Esophagus muscularis mucosa (tissue), 4 donors: ENCODE results near the gene ATP10D. TPM values are rescaled to one million over a fixed set of nuclear protein-coding genes. Genes with fewer than 3 reads are reported as not detected.

Experiments
- DNase-seq: peaks from one replicate; pipeline ENCODE4 v3.0.0-alpha.2; 2017; ENCODE audit errors: extremely low spot score
- H3K27ac ChIP-seq, 4 donors: fragments of 200-600 bp; sonication (generic); replicated peaks in 1 of 4; 1 replicate in 3 of 4; 2 replicates in 1 of 4; pipeline ENCODE4 v1.5.1; 2016 to 2019; ENCODE audit warnings: mild to moderate bottlenecking in 1 of 4
- H3K27me3 ChIP-seq, 4 donors: fragments of 200-600 bp; sonication (generic); one replicate each; pipeline versions ENCODE4 v1.5.1 to v1.6.0; 2016 to 2019
- H3K36me3 ChIP-seq, 4 donors: fragments of 200-600 bp; sonication (generic); one replicate each; pipeline ENCODE4 v1.5.1; 2016 to 2019
- H3K4me1 ChIP-seq, 4 donors: fragments of 200-600 bp; sonication (generic); one replicate each; pipeline ENCODE4 v1.5.1; 2016 to 2019
- H3K4me3 ChIP-seq, 4 donors: fragments of 200-600 bp; sonication (generic); 1 replicate in 2 of 4; 2 replicates in 2 of 4; pipeline ENCODE4 v1.5.1; 2016 to 2019; ENCODE audit warnings: mild to moderate bottlenecking in 4 of 4, moderate library complexity in 1 of 4
- H3K9me3 ChIP-seq, 4 donors: fragments of 200-600 bp; sonication (generic); 1 replicate in 3 of 4; 2 replicates in 1 of 4; pipeline ENCODE4 v1.5.1; 2016 to 2019
- EP300 ChIP-seq: sonication (generic); formaldehyde crosslinking; IDR thresholded peaks from one replicate; pipeline ENCODE4 v1.6.1; 2017; ENCODE audit warnings: antibody characterized with exemption
- POLR2A ChIP-seq: fragments of 450-650 bp; IDR thresholded peaks from one replicate; pipeline ENCODE4 v1.6.1; 2017; ENCODE audit warnings: antibody characterized with exemption, moderate library complexity, mild to moderate bottlenecking, low read depth
- POLR2AphosphoS5 ChIP-seq, 2 donors: sonication (generic); formaldehyde crosslinking; IDR thresholded peaks; one replicate each; pipeline ENCODE4 v1.6.1; 2017; ENCODE audit warnings: antibody characterized with exemption in 2 of 2
- WGBS: methylation state at CpG from one replicate; pipeline ENCODE4 v1.1.5; 2018; 5-methylcytosine and 5-hydroxymethylcytosine counted together
- intact Hi-C: fragments of 100-400 bp; cut with DNase I; formaldehyde crosslinking; loops from one replicate; pipeline ENCODE4 v1.15.1; 2023
- total RNA-seq, 4 donors: library from RNA; depleted of rRNA; stranded (reverse); fragments of >200 nt; gene quantifications; one replicate each; pipeline versions ENCODE4 v1.1.0 to v1.2.1, GENCODE V29; 2016
- TF ChIP-seq, protein P1 (sequence below), 3 experiments: fragments of 200-600 bp in 2 of 3; fragments of 450-650 bp in 1 of 3; sonication (generic) in 2 of 3; IDR thresholded peaks; one replicate each; pipeline ENCODE4 v1.5.1; 2017 to 2019; ENCODE audit warnings: antibody characterized with exemption in 3 of 3, mild to moderate bottlenecking in 2 of 3, moderate library complexity in 1 of 3

ATP10D gene
- total RNA-seq, 4 donors from 2014 or later = 16.8 to 24.4 (median 19.8) TPM

DNA sequence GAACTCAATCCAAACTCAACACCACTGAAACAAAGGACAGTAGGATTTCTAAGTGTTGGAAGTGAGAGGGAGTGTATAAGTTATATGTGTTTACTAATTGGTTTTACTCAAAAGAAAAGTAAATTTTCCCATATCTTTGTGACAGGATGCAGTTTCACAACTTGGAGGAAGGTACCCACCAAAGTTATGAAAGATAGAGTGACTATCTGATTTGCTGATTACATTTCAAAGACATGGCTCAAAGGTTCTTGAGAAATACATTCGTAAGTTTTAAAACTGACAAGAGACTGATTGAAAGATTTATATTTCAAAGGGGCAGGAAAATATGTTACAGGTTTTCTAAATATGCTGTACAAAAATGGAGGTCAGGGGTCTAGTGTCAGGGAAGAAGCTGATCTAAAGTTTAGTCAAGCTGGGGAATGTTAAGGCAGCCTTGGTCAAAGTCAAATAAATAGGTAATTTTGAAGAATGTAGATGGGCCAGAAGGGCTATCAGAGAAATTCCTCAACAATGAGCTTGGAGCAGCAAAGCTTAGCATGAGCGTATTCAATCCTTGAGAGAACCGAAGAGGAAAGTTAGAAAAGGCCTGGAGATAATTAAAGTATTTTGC, 11.8 kb upstream of the ATP10D start:
- Histone ChIP-seq H3K4me1 (no peaks in the 10 kb centered on the region), H3K27me3 (no peaks in the 10 kb centered on the region), H3K4me3 (no peak overlapping the region), H3K9me3 (no peaks in the 10 kb centered on the region), H3K27ac (no peak overlapping the region), H3K36me3 (no peaks in the 10 kb centered on the region)
- WGBS = 88% methylated on average over 3 of the region's 3 CpGs
- TF ChIP-seq POLR2AphosphoS5 (IDR thresholded peaks at IDR 0.05) (no peak), POLR2A (no peak), EP300 (no peak)
- TF ChIP-seq, protein P1, sequence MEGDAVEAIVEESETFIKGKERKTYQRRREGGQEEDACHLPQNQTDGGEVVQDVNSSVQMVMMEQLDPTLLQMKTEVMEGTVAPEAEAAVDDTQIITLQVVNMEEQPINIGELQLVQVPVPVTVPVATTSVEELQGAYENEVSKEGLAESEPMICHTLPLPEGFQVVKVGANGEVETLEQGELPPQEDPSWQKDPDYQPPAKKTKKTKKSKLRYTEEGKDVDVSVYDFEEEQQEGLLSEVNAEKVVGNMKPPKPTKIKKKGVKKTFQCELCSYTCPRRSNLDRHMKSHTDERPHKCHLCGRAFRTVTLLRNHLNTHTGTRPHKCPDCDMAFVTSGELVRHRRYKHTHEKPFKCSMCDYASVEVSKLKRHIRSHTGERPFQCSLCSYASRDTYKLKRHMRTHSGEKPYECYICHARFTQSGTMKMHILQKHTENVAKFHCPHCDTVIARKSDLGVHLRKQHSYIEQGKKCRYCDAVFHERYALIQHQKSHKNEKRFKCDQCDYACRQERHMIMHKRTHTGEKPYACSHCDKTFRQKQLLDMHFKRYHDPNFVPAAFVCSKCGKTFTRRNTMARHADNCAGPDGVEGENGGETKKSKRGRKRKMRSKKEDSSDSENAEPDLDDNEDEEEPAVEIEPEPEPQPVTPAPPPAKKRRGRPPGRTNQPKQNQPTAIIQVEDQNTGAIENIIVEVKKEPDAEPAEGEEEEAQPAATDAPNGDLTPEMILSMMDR (IDR thresholded peaks at IDR 0.05) = no peak
- intact Hi-C loops = no loop called here
- no peak for DNase-seq

DNA sequence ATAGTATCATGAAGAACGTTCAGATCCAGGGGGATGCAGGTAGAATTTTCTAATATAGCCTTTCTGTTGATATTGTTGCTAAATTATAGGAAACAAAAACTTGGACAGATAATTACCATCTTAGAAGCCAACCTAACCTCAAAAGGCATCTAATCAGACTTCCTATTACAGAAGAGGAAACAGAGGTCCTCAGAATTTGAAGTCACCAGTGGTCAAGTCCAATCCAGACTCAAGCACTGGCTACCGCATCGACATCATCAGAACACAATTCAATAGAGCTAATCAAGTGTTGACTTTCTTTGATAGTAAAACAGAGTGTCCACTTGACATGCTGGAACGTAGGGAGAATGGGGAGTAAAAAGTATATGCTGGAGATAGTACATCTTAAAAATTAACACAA, 10.3 kb upstream of the ATP10D start:
- intact Hi-C loops = no loop called here
- 80% methylated on average over 4 of the region's 4 CpGs for WGBS
- Histone ChIP-seq H3K4me1 (no peaks in the 10 kb centered on the region), H3K4me3 (no peak overlapping the region), H3K36me3 (no peaks in the 10 kb centered on the region), H3K9me3 (no peaks in the 10 kb centered on the region), H3K27me3 (no peaks in the 10 kb centered on the region), H3K27ac (no peak overlapping the region)
- no peak for DNase-seq
- TF ChIP-seq EP300 (no peak), POLR2AphosphoS5 (IDR thresholded peaks at IDR 0.05) (no peak)
- TF ChIP-seq, protein P1 (IDR thresholded peaks at IDR 0.05) = no peak

DNA sequence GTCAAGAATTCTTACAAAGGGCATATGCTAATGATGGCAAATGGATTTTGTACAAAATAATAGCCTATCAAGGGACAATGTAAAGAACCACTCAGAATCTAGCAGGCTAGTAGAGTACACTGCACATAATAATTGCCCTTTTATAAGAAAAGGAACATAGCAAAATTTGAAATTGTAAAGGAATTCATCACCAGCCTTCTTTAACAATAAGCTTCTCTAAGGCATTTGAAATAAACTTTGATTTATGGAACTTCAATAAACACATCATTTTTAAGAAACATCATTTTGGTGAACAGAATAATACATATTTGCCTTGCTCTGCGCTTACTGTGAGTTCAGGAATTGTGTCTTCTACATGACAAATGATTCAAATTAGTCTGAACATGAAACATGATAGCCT, 9.7 kb upstream of the ATP10D start:
- Histone ChIP-seq H3K27ac (no peak overlapping the region), H3K36me3 (no peaks in the 10 kb centered on the region), H3K4me3 (no peak overlapping the region), H3K27me3 (no peaks in the 10 kb centered on the region), H3K4me1 (no peaks in the 10 kb centered on the region), H3K9me3 (no peaks in the 10 kb centered on the region)
- no peak for DNase-seq
- 100% methylated on average over 1 of the region's 1 CpG for WGBS
- TF ChIP-seq, protein P1 (IDR thresholded peaks at IDR 0.05) = no peak
- TF ChIP-seq POLR2A (no peak), POLR2AphosphoS5 (IDR thresholded peaks at IDR 0.05) (no peak), EP300 (no peak)
- intact Hi-C loops = no loop called here

DNA sequence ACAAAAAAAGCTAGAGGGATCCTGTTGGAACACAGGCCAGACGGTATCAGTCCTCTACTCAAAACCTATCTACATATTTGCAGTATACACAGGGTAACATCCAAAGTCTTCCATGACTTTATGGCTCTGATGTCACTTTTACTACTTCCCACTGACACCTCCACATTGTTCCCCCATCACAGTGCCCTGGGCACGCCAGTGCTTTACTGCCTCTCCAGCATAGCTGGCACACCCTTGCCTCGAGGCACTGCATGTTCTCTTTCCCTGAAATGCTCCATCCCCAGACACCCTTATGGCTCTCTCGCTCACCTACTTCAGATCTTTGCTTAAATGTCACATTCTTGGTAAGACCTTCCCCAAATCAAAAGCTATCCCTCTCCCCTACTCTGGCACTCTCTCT, 6.3 kb upstream of the ATP10D start:
- 95% methylated on average over 4 of the region's 4 CpGs for WGBS
- Histone ChIP-seq H3K4me3 (no peak overlapping the region), H3K27me3 (no peaks in the 10 kb centered on the region), H3K4me1 (no peaks in the 10 kb centered on the region), H3K36me3 (no peaks in the 10 kb centered on the region), H3K27ac (no peak overlapping the region), H3K9me3 (no peaks in the 10 kb centered on the region)
- no peak for TF ChIP-seq POLR2A
- TF ChIP-seq POLR2AphosphoS5 (IDR thresholded peaks at IDR 0.05) = no peak
- intact Hi-C loops = no loop called here
- DNase-seq = no peak

DNA sequence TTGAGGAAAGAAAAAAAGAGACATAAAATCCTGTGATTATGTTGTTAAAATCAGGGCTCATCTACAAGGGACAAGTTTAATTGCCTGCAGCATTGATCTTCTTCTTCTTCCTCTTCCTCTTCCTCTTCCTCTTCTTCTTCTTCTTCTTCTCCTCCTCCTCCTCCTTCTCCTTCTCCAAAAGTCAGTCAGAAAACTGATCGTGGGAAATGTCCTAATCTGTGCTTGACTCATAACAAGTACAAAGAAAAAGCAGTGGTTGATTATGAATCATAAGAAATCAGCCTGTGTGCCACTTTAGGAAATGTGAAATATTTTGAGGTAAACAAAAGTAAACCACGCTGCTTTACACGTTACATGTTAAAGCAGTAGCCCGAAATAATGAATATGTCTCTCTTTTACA, 2.7 kb upstream of the ATP10D start:
- no peak overlapping the region for H3K27ac ChIP-seq
- peaks cover 0 to 18% (median 12%) of the 10 kb centered on the region in 4 donors for H3K4me1 ChIP-seq
- no peaks in the 10 kb centered on the region for H3K27me3 ChIP-seq
- no peaks in the 10 kb centered on the region for H3K36me3 ChIP-seq
- no peak for DNase-seq
- H3K4me3 ChIP-seq = no peak overlapping the region
- WGBS = 74% methylated on average over 4 of the region's 4 CpGs
- H3K9me3 ChIP-seq = no peaks in the 10 kb centered on the region
- TF ChIP-seq, protein P1 (IDR thresholded peaks at IDR 0.05) = no peak
- TF ChIP-seq POLR2A (no peak), POLR2AphosphoS5 (IDR thresholded peaks at IDR 0.05) (no peak), EP300 (no peak)
- intact Hi-C loops = no loop called here
